HS-27A (cell line): ENCODE data around the gene DGKD.

Experiments used
- DNase-seq: peaks from one replicate; pipeline ENCODE4 v3.0.0-alpha.2; 2012; ENCODE audit warnings: low read depth, missing footprints

Gene DGKD

GRCh38 chr2:233460726-233461441 is 106.6 kb downstream of the DGKD start:
- DNase-seq: no peak

DNA sequence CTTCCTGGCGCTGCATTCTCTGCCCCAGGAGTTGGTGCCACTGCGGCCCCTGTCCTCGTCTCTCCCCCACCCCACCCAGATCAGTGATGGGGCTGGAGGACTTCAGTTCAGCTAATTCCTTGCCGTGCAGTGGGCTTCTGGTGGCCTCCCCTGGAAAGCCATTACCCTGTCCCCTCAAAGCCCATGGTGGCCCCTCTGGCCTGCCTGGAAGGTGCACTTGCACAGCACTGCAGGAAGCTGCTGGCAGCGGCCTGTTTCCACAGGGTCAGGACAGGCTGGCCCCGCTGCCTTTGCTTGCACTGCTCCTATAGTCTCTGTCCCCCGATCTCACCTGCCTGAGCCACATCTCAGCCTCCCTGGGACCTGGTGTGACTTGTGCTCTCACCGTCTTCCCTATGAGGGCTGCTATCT is 107.2 kb downstream of the DGKD start:
- no peak for DNase-seq

DNA sequence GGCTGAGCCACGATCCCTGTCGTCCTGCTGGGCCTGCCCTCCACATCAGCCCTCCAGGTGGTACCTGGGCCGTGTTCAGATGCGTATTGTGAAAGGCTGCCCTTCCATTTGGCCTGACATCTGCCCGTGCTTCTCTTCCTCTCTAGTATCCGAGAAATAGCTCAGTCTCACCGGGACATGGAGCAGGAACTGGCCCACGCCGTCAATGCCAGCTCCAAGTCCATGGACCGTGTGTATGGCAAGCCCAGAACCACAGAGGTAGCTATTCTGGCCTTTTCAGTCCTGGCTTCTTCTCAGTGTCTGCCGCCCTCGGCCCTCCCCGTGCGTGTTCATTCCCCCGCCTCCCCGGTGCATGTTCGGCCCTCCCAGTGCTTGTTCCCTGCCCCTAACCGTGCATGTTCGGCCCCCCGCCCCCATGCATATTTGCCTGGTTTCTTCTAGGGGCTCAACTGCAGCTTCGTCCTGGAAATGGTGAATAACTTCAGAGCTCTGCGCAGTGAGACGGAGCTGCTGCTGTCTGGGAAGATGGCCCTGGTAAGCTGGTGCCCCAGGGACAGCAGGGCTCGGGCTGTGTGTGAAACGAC is 108.0 kb downstream of the DGKD start:
- DNase-seq: no peak

DNA sequence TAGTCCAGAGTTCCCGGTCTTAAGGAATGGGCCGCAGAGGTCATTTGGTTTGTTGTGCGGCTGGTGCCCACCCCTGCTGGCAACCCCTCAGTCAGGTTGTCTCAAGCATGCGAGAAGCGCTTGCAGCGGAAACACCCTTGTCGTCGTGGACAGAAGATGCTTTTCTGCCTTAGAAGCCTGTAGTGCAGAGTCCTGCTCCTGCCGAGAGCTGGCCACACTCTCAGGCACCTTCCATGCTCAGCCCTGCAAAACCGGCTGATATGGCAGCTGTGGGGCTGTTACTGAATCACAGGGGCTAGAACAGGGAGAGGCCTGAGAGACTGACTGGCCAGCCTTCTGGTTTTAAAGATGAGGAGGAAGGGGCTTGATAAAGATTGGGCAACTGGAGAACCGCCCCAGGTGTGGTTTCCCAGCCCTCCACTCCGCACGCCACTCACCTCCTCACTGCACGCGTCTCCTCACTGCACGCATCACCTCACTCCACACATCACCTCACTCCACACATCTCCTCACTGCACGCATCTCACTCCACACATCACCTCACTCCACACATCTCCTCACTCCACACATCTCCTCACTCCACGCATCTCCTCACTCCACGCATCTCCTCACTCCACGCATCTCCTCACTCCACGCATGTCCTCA is 108.7 kb downstream of the DGKD start:
- no peak for DNase-seq

- no peak for DNase-seq
Measured at GRCh38 chr2:233463586-233463985, 109.3 kb downstream of the DGKD start.

- no peak for DNase-seq
Measured at GRCh38 chr2:233464056-233464455, 109.8 kb downstream of the DGKD start.

- no peak for DNase-seq
Measured at GRCh38 chr2:233464531-233465240, 110.4 kb downstream of the DGKD start.

DNA sequence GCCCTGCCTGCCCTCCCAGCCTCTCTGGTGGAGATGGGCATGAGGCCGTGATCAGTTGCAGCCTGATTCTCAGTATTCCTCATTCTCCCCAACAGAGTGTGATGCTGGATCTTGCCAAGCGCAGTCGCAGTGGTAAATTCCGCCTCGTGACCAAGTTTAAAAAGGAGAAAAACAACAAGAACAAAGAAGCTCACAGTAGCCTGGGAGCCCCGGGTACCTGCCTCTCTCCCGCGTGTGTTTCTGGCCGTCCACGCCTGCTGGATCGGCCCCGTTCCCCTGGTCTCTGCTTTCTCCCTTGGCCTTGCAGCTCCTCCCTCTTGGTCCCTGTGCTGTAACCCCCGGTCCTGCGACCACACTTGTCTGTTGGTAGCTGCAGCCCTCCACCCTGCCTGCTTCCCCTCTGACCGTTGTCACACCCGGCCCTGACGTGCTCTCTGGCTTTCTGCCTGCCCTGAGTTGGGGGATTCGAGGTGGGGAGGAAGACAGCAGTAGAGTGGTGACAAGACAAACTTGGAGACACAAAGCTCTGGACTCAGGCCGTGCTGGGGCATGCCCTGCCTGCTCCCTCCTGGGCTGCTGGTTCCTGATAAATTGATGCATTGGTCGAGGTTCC is 112.8 kb downstream of the DGKD start:
- no peak for DNase-seq

DNA sequence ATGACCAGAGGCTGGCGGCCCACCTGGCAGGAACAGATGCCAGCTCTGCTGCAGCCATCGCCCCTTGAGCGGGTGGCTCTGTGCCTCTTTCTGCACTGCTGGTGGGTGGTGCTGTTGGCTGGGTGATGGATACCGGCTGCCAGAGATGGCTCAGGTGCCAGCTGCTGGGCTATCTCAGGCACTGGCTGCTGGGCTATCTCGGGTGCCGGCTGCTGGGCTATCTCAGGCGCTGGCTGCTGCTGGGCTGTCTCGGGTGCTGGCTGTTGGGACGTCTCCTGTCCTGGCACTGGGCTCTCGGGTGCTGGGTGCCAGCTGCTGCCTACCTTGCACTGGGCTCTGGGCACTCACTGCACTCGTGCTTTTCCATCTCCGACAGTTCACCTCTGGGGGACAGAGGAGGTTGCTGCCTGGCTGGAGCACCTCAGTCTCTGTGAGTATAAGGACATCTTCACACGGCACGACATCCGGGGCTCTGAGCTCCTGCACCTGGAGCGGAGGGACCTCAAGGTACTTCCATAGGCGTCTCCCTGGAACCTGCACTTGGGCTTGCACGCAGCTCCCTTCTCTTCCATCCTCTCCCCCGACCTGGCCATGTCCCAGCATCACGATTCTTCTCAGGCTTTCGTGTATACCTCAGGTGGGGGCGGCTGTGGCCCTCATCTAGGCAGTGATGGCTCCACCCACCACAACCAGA is 113.9 kb downstream of the DGKD start:
- DNase-seq: no peak

DNA sequence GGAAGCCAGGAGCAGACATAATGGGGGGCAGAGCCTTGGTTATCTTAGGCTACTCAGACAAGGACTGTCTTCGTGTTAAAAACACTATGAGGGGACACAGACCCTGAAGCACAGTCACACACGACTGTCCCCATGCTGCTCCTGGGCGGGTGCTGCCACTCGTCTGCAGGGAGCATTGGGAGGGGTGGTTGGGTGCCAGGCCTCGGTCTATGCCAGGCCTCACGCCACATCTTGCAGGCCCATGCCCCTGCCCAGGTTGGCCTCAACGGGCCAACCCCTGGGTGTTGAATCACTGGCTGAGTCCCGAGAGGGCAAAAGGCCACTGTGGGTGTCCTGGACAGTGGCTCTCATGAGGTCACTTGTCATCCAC is 114.4 kb downstream of the DGKD start:
- DNase-seq: no peak

DNA sequence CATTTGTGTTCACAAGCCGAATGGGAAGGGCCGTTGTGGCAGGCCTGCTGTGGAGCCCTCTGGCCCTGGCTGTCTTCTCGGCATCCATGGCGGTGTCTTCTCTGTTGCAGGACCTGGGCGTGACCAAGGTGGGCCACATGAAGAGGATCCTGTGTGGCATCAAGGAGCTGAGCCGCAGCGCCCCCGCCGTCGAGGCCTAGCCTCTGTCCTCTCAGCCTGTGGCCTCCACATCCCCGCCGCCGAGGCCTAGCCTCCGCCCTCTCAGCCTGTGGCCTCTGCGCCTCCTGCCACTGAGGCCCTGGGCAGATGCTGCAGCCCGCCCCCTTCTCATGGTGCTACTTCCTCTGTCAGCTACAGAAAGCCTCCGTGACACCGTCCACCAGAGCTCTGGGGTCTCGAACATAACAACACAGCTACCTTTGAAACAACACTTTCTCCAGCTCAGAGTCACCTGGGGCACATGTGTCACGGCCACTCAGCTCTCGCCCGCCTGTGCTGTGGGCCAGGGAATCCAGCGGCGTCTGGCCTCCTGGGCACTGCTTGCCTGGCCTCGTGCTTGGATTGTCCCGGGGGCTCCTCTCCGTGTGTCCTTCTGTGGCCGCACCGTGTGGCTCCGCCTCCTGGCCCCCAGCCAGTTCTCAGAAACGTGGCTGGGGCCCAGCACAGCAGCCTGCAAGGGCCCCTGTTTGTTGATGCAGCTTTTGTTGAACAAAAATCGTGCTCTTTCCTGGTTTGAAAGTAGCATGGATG is 115.1 kb downstream of the DGKD start:
- DNase-seq: no peak

GRCh38 chr2:233470011-233470687 is 115.9 kb downstream of the DGKD start:
- DNase-seq: no peak

DNA sequence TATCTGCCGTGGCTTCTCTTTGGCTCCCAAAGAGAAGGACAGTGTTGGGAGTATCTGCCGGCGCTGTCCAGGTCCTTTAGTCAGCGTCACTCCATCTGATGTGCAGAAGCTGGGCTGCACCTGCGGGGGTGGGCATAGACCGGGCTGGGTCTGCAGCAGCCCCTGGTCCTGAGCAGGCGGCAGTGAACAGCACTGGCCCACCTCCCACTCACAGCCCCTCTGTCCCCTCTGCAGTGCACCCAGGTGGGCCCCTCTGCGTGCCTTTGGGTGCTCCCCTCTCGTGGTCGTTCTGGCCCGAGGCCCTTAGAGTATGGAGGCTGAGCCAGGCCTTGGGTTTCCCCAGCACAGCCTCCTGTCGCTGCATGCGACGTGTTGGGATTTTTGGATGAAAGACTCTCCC is 116.5 kb downstream of the DGKD start:
- no peak for DNase-seq

GRCh38 chr2:233471291-233472035 is 117.2 kb downstream of the DGKD start:
- no peak for DNase-seq

GRCh38 chr2:233473386-233473791 is 119.1 kb downstream of the DGKD start:
- DNase-seq: no peak

DNA sequence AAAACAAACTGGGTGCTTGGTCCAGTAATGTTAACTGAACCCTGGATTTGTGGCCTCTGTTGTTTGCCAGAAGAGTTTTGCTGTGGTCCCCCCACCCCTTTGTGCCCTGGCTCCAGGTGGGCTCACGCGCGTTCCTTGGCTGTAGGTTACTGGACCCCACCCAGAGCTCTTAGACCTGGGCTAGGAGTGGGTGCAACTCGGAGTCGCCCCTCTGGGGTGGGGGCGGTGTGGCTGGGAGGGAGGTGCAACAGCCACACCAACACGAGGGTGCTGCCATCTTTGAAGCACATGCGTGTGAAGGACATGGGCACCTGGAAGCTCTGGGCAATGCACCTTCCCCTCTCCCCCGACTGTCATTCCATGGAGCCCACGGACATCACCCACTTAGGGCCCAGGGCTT is 119.6 kb downstream of the DGKD start:
- DNase-seq: no peak

DNA sequence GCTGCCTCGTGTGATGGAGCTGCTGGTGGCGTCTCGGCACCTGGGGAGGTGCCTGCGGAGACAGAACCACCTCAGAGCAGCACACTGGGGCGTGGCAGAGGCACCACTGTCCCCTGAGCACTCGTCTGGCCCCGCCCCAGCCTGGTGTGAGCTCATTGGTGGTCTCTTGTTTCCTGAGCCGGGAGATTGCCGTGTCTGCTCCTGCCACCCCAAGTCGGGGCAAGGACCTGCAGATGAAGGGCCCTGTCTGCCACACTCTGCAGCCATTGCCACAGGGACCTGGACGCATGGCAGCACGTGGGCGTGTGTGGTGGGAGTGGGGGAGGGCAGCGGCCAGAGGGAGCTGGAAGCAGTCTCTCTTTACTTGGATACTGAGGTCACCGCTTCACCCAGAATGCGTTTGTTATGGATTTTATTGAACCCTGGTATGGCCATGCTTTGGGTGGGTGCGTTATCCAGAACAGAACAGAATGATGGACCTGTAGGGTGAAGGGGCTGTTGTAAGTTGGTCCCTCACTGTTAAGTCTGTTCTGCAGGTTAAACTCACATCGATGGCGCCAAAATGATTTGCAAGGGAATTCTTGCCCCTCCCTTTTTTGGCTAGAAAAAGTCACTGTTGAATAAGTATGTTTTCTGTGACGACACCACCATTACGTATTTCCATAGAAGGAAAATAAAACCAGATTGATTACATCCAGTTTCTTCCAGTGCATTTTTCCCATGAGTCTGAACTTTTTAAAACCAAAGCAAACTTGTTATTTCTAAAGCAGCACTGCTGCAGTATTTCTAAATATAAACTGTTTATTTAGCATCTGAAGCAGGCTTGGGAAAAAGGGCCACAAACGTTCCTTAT is 120.2 kb downstream of the DGKD start:
- no peak for DNase-seq

GRCh38 chr2:233476063-233476410 is 121.7 kb downstream of the DGKD start:
- no peak for DNase-seq
